Gastroesophageal sphincter (tissue), 4 donors: ENCODE data around the gene TRAF3. TPM values are rescaled to one million over a fixed set of nuclear protein-coding genes. Genes with fewer than 3 reads are reported as not detected.

Experiments
- ATAC-seq: fragments of 150-250 bp; one replicate; pipeline ENCODE4 v1.9.1; 2016; ENCODE audit warnings: mild to moderate bottlenecking, moderate library complexity
- H3K27ac ChIP-seq, 4 donors: fragments of 200-600 bp; sonication (generic) in 3 of 4; 1 replicate in 3 of 4; 2 replicates in 1 of 4; pipeline ENCODE4 v1.5.1; 2016 to 2019
- H3K27me3 ChIP-seq: fragments of 200-600 bp; sonication (generic); one replicate; pipeline ENCODE4 v1.5.1; 2019
- H3K36me3 ChIP-seq, 2 donors: fragments of 200-600 bp; sonication (generic); one replicate each; pipeline ENCODE4 v1.5.1; 2019; ENCODE audit warnings: control low read depth in 1 of 2
- H3K4me1 ChIP-seq, 3 donors: fragments of 200-600 bp; sonication (generic); 1 replicate in 2 of 3; 2 replicates in 1 of 3; pipeline ENCODE4 v1.5.1; 2016 to 2019; ENCODE audit warnings: control low read depth in 2 of 3
- H3K4me3 ChIP-seq, 2 donors: fragments of 200-600 bp; sonication (generic); one replicate each; pipeline ENCODE4 v1.5.1; 2019; ENCODE audit warnings: mild to moderate bottlenecking in 1 of 2, moderate library complexity in 1 of 2
- H3K9me3 ChIP-seq, 3 donors: fragments of 200-600 bp; sonication (generic); one replicate each; pipeline ENCODE4 v1.5.1; 2017 to 2019; ENCODE audit warnings: control low read depth in 2 of 3
- EP300 ChIP-seq: sonication (generic); formaldehyde crosslinking; IDR thresholded peaks from one replicate; pipeline ENCODE4 v1.6.1; 2017; ENCODE audit warnings: antibody characterized with exemption, mild to moderate bottlenecking
- POLR2A ChIP-seq, 2 donors: fragments of 450-650 bp; IDR thresholded peaks; one replicate each; pipeline ENCODE4 v1.6.1; 2017; ENCODE audit warnings: antibody characterized with exemption in 2 of 2, mild to moderate bottlenecking in 2 of 2, moderate library complexity in 1 of 2
- POLR2AphosphoS5 ChIP-seq: sonication (generic); formaldehyde crosslinking; IDR thresholded peaks from one replicate; pipeline ENCODE4 v1.6.1; 2017; ENCODE audit warnings: antibody characterized with exemption
- WGBS, 2 donors: methylation state at CpG; one replicate each; pipeline ENCODE4 v1.1.5; 2018; ENCODE audit warnings: low coverage in 1 of 2; 5-methylcytosine and 5-hydroxymethylcytosine counted together
- total RNA-seq, 4 donors: library from RNA; depleted of rRNA; stranded (reverse); fragments of >200 nt; gene quantifications; one replicate each; pipeline ENCODE4 v1.1.0, GENCODE V29; 2016
- TF ChIP-seq, protein P1 (sequence below), 4 experiments: fragments of 200-600 bp in 2 of 4; fragments of 450-650 bp in 2 of 4; sonication (generic) in 1 of 4; IDR thresholded peaks; one replicate each; pipeline ENCODE4 v1.5.1; 2017 to 2019; ENCODE audit warnings: antibody characterized with exemption in 4 of 4, mild to moderate bottlenecking in 2 of 4, moderate library complexity in 2 of 4

The TRAF3 gene
- total RNA-seq, 4 donors from 2014 or later, result 10.9 to 29.0 (median 18.7) TPM

GRCh38 chr14:102827716-102828115, 50.5 kb downstream of the TRAF3 start:
- Histone ChIP-seq H3K27ac (no peak overlapping the region), H3K36me3 (peaks cover 0 to 4% of the 10 kb centered on the region in 2 donors), H3K27me3 (no peaks in the 10 kb centered on the region), H3K4me3 (no peak overlapping the region), H3K9me3 (no peaks in the 10 kb centered on the region), H3K4me1 (peaks cover 0 to 14% (median 0%) of the 10 kb centered on the region in 3 donors)
- no peak for TF ChIP-seq POLR2AphosphoS5
- TF ChIP-seq EP300, result no peak
- TF ChIP-seq, protein P1, sequence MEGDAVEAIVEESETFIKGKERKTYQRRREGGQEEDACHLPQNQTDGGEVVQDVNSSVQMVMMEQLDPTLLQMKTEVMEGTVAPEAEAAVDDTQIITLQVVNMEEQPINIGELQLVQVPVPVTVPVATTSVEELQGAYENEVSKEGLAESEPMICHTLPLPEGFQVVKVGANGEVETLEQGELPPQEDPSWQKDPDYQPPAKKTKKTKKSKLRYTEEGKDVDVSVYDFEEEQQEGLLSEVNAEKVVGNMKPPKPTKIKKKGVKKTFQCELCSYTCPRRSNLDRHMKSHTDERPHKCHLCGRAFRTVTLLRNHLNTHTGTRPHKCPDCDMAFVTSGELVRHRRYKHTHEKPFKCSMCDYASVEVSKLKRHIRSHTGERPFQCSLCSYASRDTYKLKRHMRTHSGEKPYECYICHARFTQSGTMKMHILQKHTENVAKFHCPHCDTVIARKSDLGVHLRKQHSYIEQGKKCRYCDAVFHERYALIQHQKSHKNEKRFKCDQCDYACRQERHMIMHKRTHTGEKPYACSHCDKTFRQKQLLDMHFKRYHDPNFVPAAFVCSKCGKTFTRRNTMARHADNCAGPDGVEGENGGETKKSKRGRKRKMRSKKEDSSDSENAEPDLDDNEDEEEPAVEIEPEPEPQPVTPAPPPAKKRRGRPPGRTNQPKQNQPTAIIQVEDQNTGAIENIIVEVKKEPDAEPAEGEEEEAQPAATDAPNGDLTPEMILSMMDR (IDR thresholded peaks at IDR 0.05), result no peak
- no peak for TF ChIP-seq POLR2A (IDR thresholded peaks at IDR 0.05)
- no peak for ATAC-seq
- 78 to 81% methylated on average over 2 of the region's 13 CpGs for WGBS, 2 donors

GRCh38 chr14:102828151-102828550, 50.9 kb downstream of the TRAF3 start:
- no peak for ATAC-seq
- Histone ChIP-seq H3K27me3 (no peaks in the 10 kb centered on the region), H3K9me3 (no peaks in the 10 kb centered on the region), H3K4me3 (no peak overlapping the region), H3K36me3 (peaks cover 0 to 4% of the 10 kb centered on the region in 2 donors), H3K4me1 (peaks cover 0 to 14% (median 0%) of the 10 kb centered on the region in 3 donors), H3K27ac (no peak overlapping the region)
- WGBS, 2 donors, result 70 to 78% methylated on average over 7 to 10 of the region's 11 CpGs
- no peak for TF ChIP-seq EP300
- no peak for TF ChIP-seq POLR2AphosphoS5

- TF ChIP-seq, protein P1 (IDR thresholded peaks at IDR 0.05), result no peak
- TF ChIP-seq POLR2A (IDR thresholded peaks at IDR 0.05) (no peak), EP300 (no peak), POLR2AphosphoS5 (no peak)
- WGBS, 2 donors, result 37 to 52% methylated on average over 5 of the region's 5 CpGs
- Histone ChIP-seq H3K27me3 (no peaks in the 10 kb centered on the region), H3K27ac (peak overlapping the region in 1 of 4 donors; percentile 12), H3K4me1 (peaks cover 0 to 14% (median 0%) of the 10 kb centered on the region in 3 donors), H3K36me3 (peaks cover 0 to 6% of the 10 kb centered on the region in 2 donors), H3K4me3 (no peak overlapping the region), H3K9me3 (no peaks in the 10 kb centered on the region)
- no peak for ATAC-seq
Measured at GRCh38 chr14:102829016-102829548, 51.8 kb downstream of the TRAF3 start.

GRCh38 chr14:102830474-102831045, 53.3 kb downstream of the TRAF3 start:
- Histone ChIP-seq H3K4me1 (peaks cover 0 to 14% (median 0%) of the 10 kb centered on the region in 3 donors), H3K36me3 (peaks cover 0 to 8% of the 10 kb centered on the region in 2 donors), H3K27me3 (no peaks in the 10 kb centered on the region), H3K27ac (no peak overlapping the region), H3K9me3 (no peaks in the 10 kb centered on the region), H3K4me3 (no peak overlapping the region)
- TF ChIP-seq EP300 (no peak), POLR2A (IDR thresholded peaks at IDR 0.05) (no peak), POLR2AphosphoS5 (no peak)
- TF ChIP-seq, protein P1 (IDR thresholded peaks at IDR 0.05), result no peak
- 100% methylated on average over 1 to 2 of the region's 3 CpGs for WGBS, 2 donors
- no peak for ATAC-seq

DNA sequence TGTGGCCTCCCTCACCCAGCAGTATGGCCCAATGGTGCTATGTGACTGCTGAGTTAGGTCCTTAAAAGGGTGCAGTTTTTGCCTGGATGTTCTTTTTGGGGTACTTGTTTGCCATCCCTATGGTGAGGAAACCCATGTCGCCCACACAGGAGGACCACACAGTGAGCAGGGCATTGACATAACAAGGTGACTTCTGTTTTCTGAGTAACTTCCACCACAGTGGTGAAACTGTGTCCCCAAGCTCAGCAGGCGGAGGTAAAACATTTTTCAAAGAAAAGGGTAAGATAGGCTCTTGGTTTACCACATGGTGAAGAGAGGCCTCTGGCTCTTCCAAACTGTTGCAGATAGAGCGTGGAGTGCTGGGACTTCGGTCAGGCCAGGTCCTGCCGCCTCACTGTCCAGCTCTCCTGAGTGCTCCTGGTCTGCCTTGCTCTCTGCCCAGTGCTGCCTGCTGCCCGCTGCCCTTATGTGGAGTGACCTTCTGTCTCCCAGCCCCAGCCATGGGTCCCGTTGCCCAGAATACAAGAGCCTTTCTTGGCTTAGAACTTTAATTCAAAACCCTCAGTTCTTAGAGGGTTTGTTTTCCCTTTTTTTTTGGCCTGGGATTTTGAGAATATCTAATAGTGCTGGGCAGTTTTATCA, 54.0 kb downstream of the TRAF3 start:
- H3K27ac ChIP-seq, result no peak overlapping the region
- H3K36me3 ChIP-seq, result peaks cover 0 to 8% of the 10 kb centered on the region in 2 donors
- no peak overlapping the region for H3K4me3 ChIP-seq
- WGBS, 2 donors, result 90 to 100% methylated on average over 1 to 5 of the region's 7 CpGs
- H3K4me1 ChIP-seq, result peaks cover 0 to 14% (median 0%) of the 10 kb centered on the region in 3 donors
- no peaks in the 10 kb centered on the region for H3K27me3 ChIP-seq
- no peaks in the 10 kb centered on the region for H3K9me3 ChIP-seq
- TF ChIP-seq, protein P1 (IDR thresholded peaks at IDR 0.05), result no peak
- TF ChIP-seq POLR2A (IDR thresholded peaks at IDR 0.05) (no peak), EP300 (no peak), POLR2AphosphoS5 (no peak)
- no peak for ATAC-seq
